Rectal smooth muscle tissue (tissue), 1 donor: ENCODE measurements around the gene ADGRE1.
"Not testable (repeated sequence)": the region's sequence is repeated elsewhere in the genome, so short reads cannot be mapped to it uniquely, and the experiment has no call there.

ENCODE experiments used
- H3K27ac ChIP-seq: one replicate; pipeline ENCODE4 v1.7.0; 2013; ENCODE audit warnings: low read depth, low read length, inconsistent platforms
- H3K27me3 ChIP-seq: one replicate; pipeline ENCODE4 v1.7.0; 2013; ENCODE audit warnings: low read length; ENCODE audit not compliant: control insufficient read depth, insufficient read depth
- H3K36me3 ChIP-seq: one replicate; pipeline ENCODE4 v1.7.0; 2013; ENCODE audit warnings: low read length; ENCODE audit not compliant: control insufficient read depth, insufficient read depth
- H3K4me1 ChIP-seq: one replicate; pipeline ENCODE4 v1.7.0; 2013; ENCODE audit warnings: low read length; ENCODE audit not compliant: control insufficient read depth, insufficient read depth
- H3K4me3 ChIP-seq: one replicate; pipeline ENCODE4 v1.7.0; 2013; ENCODE audit warnings: low read length
- H3K9ac ChIP-seq: one replicate; pipeline ENCODE4 v1.7.0; 2013; ENCODE audit warnings: low read length

The ADGRE1 gene

GRCh38 chr19:6861683-6862286 is 25.6 kb upstream of the ADGRE1 start:
- Histone ChIP-seq H3K27ac (no peak overlapping the region), H3K9ac (no peak overlapping the region), H3K27me3 (no peaks in the 10 kb centered on the region), H3K4me3 (no peak overlapping the region), H3K36me3 (no peaks in the 10 kb centered on the region), H3K4me1 (no peaks in the 10 kb centered on the region)

- H3K9ac ChIP-seq, result no peak overlapping the region
- H3K36me3 ChIP-seq, result no peaks in the 10 kb centered on the region
- H3K27me3 ChIP-seq, result no peaks in the 10 kb centered on the region
- H3K4me3 ChIP-seq, result peak overlapping the region; percentile 24
- H3K27ac ChIP-seq, result no peak overlapping the region
- H3K4me1 ChIP-seq, result no peaks in the 10 kb centered on the region
These were observed 24.7 kb upstream of the ADGRE1 start for GRCh38 chr19:6862673-6863078.

DNA sequence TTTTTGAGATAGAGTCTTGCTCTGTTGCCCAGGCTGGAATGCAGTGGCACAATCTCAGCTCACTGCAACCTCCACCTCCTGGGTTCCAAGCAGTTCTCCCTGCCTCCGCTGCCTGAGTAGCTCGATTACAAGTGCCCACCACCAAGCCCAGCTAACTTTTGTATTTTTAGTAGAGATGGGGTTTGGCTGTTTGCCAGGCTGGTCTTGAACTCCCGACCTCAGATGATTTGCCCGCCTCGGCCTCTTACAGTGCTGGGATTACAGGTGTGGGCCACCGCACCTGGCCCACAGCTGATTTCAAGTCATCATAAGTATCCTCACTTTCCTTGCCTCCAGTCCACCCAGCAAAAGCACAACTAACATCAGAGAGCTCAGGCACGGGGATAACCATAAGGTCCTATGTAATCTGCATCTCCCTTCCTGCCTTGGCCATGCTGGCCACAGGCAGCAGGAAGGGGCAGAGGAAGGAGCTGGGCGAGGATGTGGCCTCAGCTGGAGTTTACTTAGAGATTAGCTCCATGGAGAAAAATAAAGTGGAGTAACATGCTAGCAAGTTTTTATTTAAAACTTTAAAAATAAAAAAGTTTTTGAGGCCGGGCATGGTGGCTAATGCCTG is 22.9 kb upstream of the ADGRE1 start:
- no peak overlapping the region for H3K9ac ChIP-seq
- H3K36me3 ChIP-seq, result no peaks in the 10 kb centered on the region
- H3K27me3 ChIP-seq, result no peaks in the 10 kb centered on the region
- H3K4me1 ChIP-seq, result no peaks in the 10 kb centered on the region
- no peak overlapping the region for H3K27ac ChIP-seq
- H3K4me3 ChIP-seq, result no peak overlapping the region

GRCh38 chr19:6865849-6866248 is 21.5 kb upstream of the ADGRE1 start:
- Histone ChIP-seq H3K9ac (no peak overlapping the region), H3K27ac (no peak overlapping the region), H3K4me3 (no peak overlapping the region), H3K4me1 (no peaks in the 10 kb centered on the region), H3K27me3 (no peaks in the 10 kb centered on the region), H3K36me3 (no peaks in the 10 kb centered on the region)

GRCh38 chr19:6866741-6867151 is 20.6 kb upstream of the ADGRE1 start:
- no peak overlapping the region for H3K9ac ChIP-seq
- no peak overlapping the region for H3K4me3 ChIP-seq
- no peaks in the 10 kb centered on the region for H3K36me3 ChIP-seq
- no peaks in the 10 kb centered on the region for H3K4me1 ChIP-seq
- H3K27me3 ChIP-seq, result no peaks in the 10 kb centered on the region
- H3K27ac ChIP-seq, result no peak overlapping the region

GRCh38 chr19:6868351-6868750 is 19.0 kb upstream of the ADGRE1 start:
- Histone ChIP-seq H3K9ac (no peak overlapping the region), H3K4me1 (no peaks in the 10 kb centered on the region), H3K27ac (no peak overlapping the region), H3K36me3 (no peaks in the 10 kb centered on the region), H3K27me3 (no peaks in the 10 kb centered on the region), H3K4me3 (no peak overlapping the region)

DNA sequence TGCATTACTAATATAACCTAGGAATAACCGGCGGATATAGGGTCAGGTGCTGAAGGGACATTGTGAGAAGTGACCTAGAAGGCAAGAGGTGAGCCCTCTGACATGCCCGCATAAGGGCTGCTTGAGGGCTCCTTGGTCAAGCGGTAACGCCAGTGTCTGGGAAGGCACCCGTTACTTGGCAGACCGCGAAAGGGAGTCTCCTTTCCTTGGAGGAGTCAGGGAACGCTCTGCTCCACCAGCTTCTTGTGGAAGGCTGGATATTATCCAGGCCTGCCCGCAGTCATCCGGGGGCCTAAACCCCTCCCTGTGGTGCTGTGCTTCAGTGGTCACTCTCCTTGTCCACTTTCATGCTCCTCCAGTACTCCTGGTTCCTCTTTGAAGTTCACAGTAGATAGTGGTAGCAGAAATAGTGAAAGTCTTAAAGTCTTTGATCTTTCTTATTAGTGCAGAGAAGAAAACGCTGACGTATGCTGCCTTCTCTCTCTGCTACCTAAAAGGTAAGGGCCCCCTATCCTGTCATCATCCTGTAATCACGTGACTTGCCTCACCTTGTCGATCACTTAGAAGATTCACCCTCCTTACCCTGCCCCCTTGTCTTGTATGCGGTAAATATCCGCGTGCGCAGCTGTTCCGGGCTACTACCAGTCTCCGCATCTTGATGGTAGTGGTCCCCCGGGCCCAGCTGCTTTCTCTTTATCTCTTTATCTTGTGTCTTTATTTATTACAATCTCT is 18.1 kb upstream of the ADGRE1 start:
- not testable (repeated sequence) for H3K9ac ChIP-seq, H3K27ac ChIP-seq, H3K4me1 ChIP-seq, H3K36me3 ChIP-seq, H3K4me3 ChIP-seq, H3K27me3 ChIP-seq

- Histone ChIP-seq H3K4me3 (no peak overlapping the region), H3K4me1 (no peaks in the 10 kb centered on the region), H3K9ac (no peak overlapping the region), H3K27ac (no peak overlapping the region), H3K36me3 (no peaks in the 10 kb centered on the region), H3K27me3 (no peaks in the 10 kb centered on the region)
These were observed 13.5 kb upstream of the ADGRE1 start for GRCh38 chr19:6873708-6874431.

- no peak overlapping the region for H3K4me3 ChIP-seq
- H3K27me3 ChIP-seq, result no peaks in the 10 kb centered on the region
- no peak overlapping the region for H3K27ac ChIP-seq
- no peaks in the 10 kb centered on the region for H3K4me1 ChIP-seq
- no peaks in the 10 kb centered on the region for H3K36me3 ChIP-seq
- H3K9ac ChIP-seq, result no peak overlapping the region
These were observed 12.2 kb upstream of the ADGRE1 start for GRCh38 chr19:6875218-6875617.

- Histone ChIP-seq H3K36me3 (no peaks in the 10 kb centered on the region), H3K9ac (no peak overlapping the region), H3K27me3 (no peaks in the 10 kb centered on the region), H3K4me3 (no peak overlapping the region), H3K27ac (no peak overlapping the region), H3K4me1 (no peaks in the 10 kb centered on the region)
These were observed 10.6 kb upstream of the ADGRE1 start for GRCh38 chr19:6876748-6877147.

- Histone ChIP-seq H3K4me1 (no peaks in the 10 kb centered on the region), H3K4me3 (no peak overlapping the region), H3K9ac (no peak overlapping the region), H3K27me3 (no peaks in the 10 kb centered on the region), H3K27ac (no peak overlapping the region), H3K36me3 (no peaks in the 10 kb centered on the region)
These were observed 9.6 kb upstream of the ADGRE1 start for GRCh38 chr19:6877766-6878165.

GRCh38 chr19:6886277-6886897 is 992 bp upstream of the ADGRE1 start:
- Histone ChIP-seq H3K36me3 (no peaks in the 10 kb centered on the region), H3K27me3 (no peaks in the 10 kb centered on the region), H3K9ac (no peak overlapping the region), H3K4me1 (no peaks in the 10 kb centered on the region), H3K27ac (no peak overlapping the region), H3K4me3 (no peak overlapping the region)
